GM19438 (cell line): ENCODE results near the gene FAM151B.
"Not testable (repeated sequence)": the region's sequence is repeated elsewhere in the genome, so short reads cannot be mapped to it uniquely, and the experiment has no call there.

Experiments used
- ATAC-seq: cut with Tn5 transposase; IDR thresholded peaks from one replicate; pipeline ENCODE4 v1.9.1; 2021; ENCODE audit warnings: low read depth; ENCODE audit not compliant: unreplicated experiment

The FAM151B gene, protein sequence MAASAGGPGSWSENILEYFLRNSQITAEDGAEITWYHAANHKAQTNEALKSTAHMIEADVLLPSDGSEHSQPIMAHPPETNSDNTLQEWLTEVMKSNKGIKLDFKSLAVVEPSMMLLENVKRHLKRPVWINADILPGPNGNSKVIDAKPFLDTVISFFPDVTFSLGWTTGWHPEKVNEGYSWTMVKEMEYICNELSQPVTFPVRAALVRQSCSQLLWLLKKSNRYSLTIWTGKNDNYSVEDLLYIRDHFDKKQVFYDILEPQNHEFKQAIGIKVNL

DNA sequence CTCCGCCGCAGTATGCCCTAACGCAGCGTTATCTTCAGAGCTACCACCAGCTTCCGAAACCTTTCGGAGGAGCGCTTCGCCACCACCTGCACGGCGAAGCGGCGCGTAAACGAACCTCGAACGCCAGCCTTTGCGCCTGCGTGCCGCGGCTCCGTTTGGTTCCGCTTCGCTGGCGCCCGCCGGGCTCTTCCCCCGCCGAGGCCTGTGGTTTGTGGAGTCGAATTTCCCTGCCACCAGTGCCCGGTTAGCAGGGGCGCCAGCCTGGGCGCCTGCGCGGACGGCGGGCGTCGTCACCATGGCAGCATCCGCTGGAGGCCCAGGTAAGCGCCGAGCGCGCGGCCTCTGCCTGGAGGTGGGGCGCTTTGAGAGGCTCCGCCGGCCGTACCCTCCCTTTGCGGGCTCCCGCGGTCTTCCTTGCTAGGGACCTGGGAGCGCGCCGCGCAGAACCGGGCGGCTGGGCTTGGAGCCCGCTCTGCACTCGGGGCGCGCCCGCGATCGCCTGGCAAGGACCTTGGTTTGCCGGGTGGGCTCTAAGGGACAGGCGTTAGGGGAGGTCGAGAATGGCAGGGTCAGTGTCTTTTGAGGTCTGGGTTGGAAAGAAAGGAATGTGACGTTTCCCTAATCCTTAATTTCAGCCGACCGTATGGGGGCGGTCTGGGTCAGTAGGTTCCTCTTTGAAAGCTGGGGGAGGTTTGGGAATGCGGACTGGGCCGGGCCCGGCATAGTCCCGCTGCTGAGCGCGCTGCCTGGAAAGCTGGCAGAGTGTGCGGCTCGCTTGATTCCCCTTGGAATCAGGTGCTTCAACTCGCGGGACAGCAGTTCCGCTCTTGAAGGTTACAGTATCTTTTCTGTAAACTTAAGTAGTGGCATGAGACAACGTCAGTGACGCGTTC, at the start of gene FAM151B:
FAM151B (plus strand) TSS at position 272 of the 893 bp plus-strand sequence; CDS start at position 296, 24 bp downstream.
- peak; percentile 87 for ATAC-seq

DNA sequence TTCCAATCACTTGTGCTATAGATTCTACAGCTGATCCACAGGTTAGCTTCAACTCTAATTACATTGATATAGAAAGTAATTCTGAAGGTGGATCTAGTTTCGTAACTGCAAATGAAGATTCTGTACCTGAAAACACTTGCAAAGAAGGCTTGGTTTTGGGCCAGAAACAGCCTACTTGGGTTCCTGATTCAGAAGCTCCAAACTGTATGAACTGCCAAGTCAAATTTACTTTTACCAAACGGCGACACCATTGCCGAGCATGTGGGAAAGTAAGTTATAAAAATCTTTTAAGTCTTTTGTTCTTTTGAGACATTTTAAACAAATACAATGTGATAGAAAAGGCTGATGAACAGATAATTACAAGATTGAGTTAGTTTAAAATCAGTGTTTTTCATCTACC, 49.2 kb upstream of the FAM151B start:
- ATAC-seq = no peak

DNA sequence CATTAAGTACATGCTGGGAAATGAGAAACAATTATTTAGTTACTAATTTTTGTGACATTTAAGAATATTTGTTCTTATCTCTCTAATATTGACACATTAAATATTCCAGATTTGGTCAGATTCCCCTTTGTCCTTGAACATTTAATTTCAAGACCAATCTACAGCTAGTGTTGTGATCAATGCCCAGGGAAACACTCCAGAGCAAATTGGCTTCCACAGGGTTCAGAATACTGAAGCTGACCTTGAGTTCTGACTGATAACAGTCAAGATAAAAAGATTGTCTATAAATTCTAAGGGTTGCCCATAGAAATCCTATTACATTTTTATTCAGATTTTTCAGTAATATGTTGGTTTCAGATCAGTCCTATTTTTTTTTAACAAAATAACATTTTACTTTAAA, 48.7 kb upstream of the FAM151B start:
- no peak for ATAC-seq

DNA sequence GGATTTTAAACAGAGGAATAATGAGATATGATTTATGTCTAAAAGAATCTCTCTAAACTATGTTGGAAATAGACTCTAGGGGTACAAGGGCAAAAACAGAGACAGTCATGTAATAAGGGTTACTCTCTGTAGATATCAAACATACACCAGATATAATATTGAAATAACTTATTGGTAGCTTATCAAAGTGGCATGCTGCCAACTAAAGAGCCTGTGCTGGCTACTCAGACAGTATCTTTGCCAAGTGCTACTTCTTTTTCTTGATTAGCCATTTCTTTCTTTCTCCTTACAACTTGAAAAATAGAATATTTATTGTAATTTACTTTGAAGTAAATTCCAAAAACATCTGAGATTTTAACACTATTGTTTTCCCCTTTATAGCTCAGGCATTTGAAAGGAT, 45.2 kb upstream of the FAM151B start:
- ATAC-seq = no peak

DNA sequence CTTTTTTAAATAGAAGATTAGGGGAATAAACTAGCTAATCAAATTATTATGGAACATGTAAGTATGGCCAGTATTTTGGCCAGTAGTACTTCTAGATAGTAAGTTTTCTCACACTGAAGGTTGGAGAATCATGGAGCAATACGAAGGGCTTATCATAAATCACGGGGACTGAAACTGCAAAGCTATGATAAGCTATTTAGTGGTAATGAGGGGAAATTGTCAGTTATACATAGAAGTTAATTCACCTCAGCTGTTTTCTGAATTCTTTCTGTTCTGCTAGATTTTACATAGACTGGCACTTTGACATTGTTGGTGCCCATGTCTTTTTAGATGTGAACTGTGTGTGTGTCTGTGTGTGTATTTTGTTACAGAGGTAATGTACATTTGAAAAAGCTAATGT, 34.5 kb upstream of the FAM151B start:
- ATAC-seq = no peak

DNA sequence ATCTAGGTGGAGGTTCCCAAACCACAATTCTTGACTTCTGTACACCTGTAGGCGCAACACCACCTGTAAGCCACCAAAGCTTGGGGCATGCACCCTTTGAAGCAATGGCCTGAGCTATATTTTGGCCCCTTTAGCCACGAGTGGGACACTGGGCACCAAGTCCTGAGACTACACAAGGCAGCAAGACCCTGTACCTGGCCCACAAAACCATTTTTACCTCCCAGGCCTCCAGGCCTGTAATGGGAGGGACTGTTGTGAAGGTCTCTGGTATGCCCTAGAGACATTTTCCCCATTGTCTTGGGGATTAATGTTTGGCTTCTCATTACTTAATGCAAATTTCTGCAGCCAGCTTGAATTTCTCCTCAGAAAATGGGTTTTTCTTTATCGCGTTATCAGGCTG, 24.6 kb upstream of the FAM151B start:
- no peak for ATAC-seq

DNA sequence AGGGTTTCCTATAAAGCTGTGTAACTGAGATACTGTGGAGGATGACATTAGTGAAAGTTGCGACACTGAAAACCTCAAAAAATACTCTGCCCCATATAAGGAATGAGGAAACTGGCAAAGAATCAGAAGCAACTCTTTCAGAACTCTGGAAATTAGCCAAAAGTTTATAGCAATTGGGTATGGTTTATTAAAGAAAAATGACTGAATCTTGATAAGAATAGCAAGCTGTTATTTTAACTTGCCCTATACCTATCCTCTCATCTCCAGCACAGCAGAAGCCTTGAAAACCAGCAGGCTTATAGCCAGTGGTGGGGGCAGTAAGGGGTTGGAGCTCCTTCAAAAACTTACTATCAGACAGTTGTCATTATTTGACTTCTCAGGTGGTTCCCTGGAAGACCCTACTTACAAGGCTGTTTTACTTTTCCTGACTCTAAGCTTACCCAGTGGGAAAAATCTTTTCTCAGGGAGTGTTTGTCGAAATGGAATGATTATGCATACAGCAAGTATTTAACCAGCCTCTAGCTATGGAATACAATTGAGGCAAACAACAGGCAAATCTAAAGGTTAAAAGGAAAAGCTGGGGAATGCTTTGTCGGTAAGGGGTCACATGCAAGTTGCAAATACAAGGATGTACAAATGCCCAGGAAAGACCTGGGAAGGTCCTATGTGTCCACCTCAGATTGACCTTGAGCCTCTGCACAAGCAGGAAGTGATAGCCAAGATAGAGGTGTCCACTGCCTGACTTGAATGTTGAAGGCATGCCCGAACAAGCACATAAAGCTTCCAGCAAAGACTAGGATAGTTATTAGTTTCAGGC, 21.0 kb upstream of the FAM151B start:
- ATAC-seq = no peak

DNA sequence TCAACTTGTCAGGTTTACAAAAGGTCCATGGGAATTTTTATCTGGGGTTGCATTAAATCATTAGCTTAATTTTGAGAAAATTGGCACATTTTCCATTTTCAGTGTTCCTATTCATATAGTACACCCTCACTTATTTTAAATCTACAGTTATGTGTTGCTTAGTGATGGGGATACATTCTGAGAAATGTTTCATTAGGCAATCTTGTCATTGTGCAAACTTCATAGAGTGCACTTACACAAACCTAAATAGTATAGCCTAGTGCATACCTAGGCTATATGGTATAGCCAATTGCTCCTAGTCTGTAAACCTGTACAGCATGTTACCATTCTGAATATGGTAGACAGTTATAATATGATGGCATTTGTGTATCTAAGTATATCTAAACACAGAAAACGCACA, 19.8 kb upstream of the FAM151B start:
- ATAC-seq = no peak

DNA sequence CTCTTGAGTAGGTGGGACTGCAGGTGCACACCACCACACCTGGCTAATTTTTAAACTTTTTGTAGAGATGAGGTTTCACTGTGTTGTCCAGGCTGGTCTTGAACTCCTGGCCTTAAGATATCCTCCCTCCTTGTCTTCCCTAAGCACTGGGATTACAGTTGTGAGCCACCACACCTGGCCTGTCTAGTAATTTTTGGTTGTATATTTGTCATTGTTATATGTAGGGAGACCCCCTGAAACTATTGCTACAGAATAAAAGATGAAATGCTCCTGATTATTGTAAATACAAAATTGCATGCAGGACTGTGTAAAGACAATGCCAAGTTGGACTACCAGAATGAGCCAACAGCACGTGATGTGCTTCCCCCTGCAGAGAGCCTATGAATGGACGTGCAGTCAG, 17.3 kb upstream of the FAM151B start:
- not testable (repeated sequence) for ATAC-seq

DNA sequence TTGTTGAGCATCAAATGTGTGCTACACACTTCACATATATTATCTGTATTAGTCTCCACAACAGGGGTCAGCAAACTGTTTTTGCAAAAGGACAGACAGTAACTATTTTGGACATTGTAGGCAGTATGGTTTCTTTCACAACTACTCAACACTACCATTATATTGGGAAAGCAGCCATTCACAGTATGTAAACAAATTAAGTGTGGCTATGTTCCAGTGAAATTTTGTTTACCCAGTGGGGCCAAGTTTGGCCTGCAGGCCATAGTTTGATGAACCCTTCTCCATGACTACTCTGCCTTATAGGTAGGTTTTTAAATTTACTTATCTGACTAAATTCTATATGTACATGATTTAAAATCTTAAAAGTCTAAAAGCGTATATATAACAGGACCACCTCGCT, 13.0 kb upstream of the FAM151B start:
- ATAC-seq = no peak

DNA sequence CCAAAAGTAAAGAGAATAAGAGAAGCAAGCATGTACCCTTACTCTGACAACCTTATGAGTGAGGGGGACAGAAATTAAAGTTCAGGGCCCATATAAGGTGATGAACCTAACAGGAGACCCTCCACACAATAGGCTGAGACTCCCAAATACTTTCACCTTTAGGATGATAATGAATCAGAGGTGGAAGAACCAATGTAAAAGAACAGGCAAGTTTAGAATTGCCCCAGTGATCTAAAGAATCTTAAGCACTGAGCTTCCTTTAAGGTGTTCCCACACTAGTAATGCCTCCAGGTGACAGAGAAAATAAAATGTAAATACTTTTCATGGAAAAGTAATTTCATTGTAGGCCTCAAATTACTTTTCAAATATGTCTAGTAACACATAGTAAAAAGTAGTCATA, 8.2 kb upstream of the FAM151B start:
- no peak for ATAC-seq

DNA sequence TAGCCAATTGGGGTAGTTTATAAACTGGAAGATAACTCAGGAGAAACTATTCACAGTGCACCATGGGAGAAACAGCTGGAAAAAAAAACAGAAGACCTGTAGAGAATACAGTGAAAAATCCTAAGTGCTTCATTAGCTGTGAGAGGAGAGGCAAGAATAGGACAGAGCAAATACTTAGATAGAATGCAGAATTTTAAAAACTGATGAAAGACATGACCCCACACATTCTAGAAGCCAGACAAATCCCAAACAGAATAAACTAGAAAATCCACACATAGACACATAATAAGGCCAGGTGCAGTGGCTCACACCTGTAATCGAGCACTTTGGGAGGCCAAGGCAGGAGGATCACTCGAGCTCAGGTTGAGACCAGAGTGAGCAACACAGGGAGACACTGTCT, 7.5 kb upstream of the FAM151B start:
- no peak for ATAC-seq

DNA sequence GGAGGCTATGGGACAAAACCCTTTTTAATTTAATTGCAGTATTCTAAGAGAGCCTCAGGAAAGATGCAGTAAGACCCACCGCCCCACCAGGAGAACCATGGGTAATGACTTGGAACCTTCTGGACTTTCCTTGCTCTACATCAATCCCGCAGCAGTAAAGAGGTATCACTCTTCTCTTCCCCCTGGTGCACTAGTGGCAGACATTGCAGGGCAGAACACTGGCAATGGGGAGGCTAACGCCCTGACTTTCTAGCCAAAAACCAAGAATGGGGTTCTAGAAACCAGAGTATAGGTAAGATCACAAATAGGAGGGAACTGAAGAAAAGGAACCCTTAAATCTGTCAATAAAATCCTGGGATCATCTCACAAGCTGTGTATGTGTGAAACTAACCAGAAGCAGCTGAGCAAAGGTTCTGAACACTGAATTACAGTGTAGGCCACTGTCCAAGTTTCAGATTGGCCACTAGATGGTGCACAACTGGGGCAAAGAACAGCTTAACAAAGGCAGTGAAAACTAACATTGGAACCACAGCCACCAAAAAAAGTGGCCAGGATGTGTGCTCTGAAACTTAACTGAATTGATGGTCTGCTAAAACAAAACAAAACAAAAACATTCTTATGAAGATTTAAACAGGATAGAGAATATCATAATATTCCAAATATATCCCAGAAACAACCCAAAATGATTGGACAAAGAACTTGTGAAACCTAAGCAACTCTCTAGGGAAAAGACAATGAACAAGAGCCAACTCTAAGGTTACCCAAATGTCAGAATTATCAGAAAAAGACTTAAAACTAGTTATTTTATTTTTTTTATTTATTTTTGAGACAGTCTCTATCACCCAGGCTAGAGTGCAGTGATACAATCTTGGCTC, 6.6 kb upstream of the FAM151B start:
- ATAC-seq = no peak

DNA sequence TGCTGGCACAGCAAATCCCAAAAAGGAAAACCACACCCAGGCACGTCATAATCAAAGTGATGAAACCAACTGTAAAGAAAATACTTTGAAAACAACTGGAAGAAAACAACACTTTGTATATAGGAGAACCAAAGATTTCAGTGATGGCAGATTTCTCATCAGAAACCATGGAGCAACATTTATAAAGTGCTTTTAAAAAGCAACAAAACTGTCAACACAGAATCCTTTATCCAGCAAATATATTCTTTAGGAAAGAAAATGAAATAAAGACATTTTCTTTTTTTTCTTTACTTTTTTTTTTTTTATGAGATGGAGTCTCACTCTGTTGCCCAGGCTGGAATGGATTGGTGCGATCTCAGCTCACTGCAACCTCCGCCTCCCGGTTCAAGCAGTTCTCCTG, 5.3 kb upstream of the FAM151B start:
- ATAC-seq = no peak

DNA sequence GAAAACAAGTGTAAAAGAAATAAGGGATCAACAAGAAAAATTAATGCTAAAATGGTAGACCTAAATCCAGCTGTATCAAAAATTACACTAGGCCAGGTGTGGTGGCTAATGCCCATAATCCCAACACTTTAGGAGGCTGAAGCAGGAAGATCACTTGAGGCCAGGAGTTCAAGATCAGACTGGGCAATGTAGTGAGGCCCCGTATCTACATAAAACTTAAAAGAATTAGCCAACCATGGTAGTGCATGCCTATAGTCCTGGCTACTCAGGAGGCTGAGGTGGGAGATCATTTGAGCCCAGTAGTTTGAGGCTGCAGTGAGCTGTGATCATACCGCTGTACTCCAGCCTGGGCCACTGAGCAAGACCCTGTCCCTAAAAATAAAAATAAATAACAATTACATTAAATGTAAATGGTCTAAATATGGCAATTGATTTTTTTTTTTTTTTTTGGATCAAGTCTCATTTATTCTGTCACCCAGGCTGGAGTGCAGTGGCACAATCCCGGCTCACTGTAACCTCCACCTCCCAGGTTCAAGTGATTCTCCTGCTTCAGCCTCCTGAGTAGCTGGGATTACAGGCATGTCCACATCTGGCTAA, 4.2 kb upstream of the FAM151B start:
- no peak for ATAC-seq

DNA sequence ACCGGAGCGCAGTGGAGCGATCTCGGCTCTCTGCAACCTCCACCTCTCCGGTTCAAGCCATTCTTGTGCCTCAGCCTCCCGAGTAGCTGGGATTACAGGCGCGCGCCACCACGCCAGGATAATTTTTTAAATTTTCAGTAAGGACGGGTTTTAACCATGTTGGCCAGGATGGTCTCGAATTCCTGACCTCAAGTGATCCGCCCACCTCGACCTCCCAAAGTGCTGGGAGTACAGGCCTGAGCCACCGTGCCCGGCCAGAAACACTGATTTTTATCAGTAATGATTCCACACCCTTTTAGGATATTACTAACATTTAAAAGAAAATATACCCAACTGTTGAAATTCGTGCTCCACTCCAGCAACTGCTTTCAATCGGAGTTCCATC, 464 bp upstream of the FAM151B start:
- ATAC-seq = no peak

DNA sequence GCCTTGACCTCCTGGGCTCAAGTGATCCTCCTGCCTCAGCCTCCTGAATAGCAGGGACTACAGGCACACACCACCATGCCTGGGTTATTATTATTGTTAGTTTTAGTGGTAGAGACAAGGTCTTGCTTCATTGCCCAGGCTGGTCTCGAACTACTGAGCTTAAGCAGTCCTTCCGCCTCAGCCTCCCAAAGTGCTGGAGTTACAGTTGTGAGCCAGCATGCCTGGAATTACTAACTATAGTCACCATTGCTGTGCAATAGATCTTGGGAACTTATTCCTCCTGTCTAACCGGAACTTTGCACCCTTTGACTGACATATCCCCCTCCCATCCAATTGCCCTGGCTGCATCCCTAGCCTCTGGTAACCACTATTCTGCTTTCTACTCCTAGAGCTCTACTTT, 3.4 kb downstream of the FAM151B start:
- ATAC-seq = no peak

DNA sequence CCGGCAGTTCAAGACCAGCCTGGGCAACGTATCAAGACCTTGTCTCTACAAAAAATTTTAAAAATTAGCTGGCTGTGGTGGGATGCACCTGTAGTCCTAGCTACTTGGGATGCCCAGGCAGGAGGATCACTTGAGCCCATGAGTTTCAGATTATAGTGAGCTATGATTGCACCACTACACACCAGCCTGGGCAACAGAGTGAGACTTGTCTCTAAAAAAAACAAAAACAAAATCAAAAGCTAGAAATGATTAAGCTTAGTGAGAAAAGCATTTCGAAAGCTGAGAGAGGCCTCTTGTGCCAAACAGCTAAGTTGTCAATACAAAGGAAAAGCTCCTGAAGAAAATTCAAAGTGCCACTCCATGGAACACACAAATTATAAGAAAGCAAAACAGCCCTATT, 4.8 kb downstream of the FAM151B start:
- ATAC-seq = no peak

DNA sequence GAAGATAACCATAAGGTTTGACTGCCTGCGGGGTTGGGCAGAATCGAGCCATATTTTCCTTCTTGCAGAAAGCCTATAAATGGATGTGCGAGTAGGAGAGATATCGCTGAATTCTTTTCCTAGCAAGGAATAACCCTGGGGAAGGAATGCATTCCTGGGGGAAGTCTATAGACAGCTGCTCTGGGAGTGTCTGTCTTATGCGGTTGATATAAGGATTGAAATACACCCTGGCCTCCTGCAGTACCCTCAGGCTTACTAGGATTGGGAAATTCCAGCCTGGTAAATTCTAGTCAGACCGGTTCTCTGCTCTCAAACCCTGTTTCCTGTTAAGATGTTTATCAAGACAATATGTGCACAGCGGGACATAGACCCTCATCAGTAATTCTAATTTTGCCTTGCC, 5.5 kb downstream of the FAM151B start:
- not testable (repeated sequence) for ATAC-seq

DNA sequence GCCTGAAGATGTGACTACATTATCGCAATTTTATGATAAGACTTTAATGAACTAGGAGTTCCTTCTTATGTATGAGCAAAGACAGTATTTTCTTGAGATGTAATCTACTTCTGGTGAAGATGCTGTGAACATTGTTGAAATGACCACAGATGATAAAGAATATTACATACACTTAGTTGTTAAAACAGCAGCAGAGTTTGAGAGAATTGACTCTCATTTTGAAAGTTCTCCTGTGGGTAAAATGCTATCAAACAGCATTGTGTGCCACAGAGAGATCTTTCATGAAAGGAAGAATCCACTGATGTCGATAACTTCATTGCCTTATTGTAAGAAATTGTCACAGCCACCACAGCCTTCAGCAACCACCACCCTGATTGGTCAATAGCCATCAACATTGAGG, 8.0 kb downstream of the FAM151B start:
- no peak for ATAC-seq
